GOT3 (cell line): ENCODE results near the gene MICALL2.

Experiments used
- DNase-seq: peaks from one replicate; lab custom pipeline; 2025; ENCODE audit warnings: mixed read lengths; lab: John Stamatoyannopoulos, UW

The MICALL2 gene

DNA sequence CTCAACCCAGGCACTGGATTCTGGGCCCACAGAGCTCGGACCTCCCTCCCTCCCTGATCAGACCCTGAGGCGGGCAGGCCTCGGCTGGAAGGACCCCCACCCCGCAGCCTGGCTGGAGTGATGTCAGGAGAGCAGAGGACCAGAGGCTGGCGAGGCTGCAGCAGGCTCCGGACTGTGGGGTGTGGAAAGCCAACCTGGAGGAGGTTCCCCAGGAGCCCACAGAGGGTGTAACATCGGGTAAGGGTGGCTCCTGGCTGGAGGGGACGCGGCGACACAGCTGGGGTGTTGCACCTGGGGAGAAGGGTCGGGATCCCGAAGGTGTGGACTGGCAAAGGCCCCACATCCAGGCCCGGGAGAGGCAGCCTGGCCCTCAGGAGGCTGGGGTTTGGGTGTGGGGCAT lies 8.9 kb upstream of the MICALL2 start:
- no peak for DNase-seq

DNA sequence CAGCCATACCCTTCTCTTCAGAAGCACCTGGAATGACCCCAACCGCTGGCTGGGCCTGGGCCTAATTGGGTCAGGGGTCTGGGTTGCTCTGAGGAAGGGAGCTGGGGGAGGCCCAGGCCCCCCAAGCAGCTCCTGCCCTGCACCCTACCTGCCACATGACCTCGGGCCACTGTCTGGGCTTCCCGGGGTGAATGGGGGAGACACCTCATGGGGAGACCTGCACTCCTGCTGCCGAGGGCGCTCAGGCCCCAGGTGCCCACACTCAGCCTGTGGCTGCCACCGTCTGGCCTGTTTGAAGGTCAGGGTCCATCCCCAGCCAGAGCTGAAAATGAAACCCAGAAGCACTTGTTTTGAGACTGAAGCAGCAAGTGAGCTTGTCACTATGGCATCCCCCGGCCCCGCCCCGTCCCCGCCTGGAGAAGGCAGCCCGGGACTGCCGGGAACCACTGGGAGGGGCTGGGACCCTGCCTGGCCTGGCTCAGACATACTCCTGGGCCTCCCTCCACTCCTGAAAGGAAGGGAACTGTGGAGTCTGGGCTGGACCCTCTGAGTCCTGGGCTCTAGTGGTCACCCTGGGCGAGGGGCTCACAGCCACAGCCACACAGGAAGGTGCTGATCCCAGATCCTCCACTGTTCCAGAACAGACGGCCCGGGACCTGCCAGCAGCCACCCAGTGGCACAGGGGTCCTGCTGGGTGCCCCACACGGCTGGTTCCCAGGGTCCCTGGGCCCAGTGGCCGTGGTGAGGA lies 7.4 kb upstream of the MICALL2 start:
- no peak for DNase-seq

DNA sequence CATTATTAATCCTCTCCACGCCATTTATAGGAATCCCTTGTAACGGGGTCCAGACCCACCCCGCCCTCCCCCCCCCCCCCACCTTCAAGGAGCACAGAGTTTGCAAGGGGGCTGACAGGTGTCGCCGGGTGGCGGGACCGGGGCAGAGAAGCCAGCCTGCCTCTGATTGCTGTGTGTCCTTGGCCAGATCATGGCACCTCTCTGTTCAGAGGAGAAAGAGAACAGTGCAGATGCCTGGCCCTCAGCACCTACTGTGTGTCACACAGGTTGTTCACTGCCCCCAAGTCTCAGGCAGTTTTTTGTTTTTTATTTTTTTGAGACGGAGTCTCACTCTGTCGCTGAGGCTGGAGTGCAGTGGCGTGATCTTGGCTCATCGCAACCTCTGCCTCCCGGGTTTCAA lies 5.4 kb upstream of the MICALL2 start:
- DNase-seq: no peak

DNA sequence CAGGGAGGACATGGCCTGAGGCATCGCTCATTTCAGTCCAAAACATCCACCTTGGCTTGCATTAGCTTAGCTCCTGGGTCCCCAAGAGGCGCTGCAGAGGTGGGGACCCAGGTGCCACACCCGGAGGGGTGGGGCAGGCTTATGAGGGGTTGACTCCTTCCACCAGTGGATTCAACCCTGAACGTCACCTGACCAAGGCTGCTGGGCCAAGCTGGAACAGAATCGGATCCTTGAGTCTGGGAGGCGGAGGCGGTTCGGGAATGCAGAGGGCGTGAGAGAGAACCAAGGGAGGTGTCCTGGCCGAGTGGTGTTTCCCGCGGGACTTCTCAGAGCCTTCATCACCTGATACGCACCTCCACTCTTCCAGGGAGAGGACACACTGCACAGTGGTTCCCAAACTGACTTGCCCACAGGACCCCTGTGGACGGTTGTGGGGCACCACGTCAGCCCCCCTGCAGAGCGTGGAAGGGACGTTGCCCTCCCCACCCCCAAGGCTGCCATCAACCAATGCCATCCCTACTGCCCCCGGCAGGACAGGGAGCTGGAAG lies 4.5 kb upstream of the MICALL2 start:
- DNase-seq: no peak

DNA sequence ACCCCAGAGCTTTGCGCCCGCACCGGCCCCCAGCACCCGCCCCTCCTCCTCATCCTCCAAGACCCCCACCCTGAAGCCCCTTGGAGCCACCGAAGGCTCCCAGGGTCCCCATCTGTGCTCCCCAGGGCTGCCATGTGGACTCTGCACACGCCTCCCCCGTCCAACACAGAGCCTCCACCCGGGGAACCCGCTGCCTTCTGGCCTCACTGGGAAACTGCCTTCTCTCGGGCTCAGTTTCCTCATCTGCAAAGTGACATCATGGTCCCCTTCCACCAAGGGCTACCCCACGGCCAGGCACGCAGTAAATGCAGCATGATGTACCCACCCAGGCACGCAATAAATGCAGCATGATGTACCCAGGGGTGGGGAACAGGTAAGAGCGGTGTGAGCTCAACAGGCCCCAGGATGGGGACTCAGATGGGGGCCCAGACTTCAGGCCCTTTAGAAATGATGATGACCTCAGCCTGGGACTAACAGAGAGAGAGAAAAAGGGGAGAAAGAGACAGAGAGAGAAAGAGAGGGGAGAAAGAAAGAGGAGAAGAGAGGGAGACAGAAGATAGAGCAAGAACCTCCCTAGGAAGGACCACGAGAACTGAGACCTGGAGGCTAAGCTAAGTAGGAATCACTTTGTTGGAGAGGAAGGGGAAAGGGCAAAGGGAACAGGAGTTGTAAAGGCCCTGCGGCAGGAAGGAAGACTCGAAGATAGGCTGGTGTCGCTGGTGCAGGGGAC lies 2.5 kb upstream of the MICALL2 start:
- DNase-seq: no peak

DNA sequence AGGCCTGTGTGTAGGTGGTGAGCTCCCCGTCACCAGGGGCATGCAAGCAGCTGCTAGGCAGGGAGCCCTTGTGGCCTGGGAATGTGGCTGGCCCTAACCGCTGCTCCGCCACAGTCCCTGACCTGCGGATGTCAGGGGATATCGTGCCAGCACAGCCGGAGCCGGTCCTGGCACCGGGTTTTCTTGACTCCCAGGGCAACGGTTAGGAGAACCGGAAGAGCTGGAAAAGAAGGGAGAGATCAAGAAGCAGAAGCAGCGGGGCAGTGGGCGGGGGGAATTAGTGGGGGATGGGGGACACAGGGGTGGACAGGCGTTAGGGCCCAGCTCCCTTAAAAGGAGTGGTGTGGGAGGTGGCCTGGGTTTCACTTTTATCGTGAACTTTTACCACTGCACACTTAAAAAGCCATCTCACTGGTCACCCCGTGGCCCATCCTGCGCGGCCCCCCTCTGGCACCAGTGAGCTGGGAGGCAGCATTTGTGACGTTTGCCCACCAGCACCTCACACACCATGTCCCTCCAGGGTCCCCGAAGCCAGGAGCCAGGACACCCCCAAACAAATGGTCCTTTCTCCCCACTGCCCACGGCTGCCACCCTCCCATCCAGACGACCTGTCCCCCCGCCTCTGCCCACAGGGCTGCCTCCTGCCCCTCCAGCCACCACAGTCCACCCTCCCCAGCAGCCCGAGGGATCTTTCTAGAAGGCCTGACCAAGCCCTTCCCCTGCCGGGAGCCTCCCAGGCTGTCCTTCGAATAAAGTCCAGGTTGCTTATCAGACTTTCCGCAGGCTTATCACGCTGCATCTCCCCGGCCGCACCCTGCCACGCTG lies 1.8 kb upstream of the MICALL2 start:
- no peak for DNase-seq

DNA sequence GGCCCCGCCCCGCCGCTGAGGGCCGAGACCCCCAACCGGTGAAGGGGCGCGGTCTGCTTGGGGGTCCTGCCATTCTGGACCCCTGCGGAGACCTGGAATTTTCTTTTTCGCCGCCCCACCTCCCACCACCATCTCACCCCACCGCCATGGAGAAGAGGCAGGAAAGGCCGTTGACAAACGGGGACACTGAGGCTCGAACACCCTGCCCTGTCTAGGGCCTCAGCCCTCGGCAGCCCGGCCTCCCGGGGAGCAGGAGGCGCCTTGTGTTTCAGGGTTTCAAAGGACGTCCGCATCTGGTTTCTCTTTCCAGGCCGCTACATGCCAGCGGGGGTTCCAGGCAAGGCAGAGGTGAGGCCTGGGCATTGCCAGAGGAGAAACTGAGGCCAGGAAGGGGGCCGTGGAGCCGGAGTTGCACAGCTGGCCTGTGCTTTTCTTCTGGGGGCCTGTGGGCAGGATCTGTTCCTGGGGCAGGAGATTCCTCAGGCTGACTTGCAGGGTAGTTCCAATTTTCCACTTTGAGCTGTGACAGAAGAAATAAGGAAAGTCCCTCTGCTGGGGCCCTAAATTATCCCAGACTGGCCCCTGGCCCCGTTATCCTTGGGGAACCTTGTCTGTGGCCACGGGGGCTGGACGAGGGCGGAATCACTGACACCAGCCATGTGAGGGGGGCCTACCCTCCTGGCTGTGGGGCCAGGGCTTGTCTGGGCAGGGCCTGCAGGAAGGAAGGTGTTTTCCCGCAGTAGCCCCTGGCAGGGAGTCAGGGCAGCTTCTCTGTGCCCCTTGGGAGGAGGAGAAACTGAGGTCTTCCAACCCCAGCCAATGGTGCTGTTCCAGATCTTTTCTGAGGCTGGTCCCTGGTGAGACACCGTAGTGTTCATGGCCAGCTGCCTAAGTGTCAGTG lies 900 bp upstream of the MICALL2 start:
- no peak for DNase-seq

DNA sequence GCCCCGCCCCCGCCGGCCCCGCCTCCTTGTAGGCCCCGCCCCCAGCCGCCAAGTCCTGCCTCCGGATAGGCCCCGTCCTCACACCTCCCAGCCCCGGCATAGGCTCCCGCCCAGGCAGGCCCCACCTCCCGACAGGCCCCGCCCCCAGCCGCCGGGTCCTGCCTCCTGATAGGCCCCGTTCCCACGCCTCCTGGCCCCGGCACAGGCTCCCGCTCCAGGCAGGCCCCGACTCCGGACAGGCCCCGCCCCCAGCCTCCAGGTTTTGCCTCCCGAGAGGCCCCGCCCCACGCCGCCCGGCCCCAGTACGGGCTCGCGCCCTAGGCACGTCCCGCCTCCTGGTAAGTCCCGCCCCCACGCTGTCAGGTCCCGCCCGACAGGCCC lies 232 bp upstream of the MICALL2 start:
- DNase-seq: peak; percentile 99

DNA sequence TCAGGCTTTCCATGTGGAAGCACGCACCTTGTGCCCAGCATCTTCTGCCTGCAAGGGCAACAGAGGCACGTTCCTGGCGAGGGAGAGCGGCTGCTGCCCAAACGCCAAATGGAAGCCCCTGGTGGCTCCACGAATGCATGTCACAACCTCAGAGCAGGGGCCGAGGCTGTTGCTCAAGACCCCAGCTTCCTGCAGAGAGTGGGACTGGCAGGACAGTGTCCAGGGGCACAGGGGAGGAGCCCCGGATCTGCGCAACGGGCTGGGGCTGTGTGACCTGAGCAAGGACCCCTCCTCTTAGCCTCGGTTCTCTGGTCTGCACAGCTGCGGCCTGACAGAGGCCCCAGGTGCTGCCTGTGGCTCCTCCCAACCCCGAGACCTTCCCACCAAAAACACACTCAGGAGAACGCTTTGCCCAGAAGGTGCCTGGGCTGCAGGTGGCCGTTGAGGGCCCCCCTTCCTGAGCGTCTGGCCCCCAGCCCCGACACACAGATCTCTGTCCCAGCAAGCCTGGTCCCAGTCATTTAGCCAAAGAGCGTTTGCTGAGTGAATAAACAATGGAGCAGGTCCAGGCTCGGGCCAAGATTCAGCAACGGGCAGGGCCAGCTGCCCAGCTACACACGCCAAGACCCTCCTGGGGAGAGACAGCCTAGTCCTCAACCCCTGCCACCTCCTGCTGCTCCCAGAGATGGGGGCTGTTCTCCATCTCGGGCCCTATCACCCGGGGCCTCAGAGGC lies 1.2 kb downstream of the MICALL2 start:
- no peak for DNase-seq

DNA sequence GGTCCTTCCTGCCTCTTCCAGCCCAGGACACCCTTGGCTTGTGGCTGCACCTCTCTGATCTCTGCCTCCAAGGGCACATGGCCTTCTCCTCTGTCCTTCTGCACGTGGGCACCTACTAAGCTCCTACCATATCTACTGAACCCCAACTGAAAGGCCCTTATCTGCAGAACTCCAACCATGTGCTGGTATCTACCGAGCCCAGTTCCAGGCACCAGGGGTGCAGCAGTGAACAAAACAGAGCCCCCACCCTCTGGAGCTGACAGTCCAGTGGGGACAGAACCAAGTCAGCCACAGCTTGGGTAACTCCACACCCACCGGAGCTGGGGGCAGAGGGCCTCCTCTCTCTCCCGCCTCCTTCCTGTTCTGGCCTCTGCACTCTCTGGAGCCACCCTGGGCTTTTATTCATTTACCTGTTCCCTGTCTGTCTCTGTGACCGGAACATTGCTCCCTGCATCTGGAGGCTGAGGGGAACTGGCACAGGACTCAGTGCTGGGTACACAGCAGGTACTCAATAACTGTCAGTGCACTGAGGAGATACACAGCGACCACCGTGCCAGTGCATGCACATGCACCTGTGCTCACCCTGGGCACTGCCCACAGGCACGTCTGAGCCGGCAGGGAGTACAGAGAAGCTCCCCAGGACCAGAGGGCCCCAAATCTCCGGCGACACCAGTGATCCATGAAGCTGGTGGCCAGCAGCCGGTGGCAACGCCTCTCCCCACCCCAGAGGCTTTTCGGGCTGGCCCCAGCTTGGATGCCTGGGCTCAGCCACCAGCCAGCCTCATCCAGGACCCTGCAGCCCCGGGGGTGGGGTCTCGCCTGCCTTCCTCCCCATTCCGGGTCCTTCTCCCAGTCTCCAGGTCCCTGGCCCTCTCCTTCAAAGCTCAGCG lies 2.0 kb downstream of the MICALL2 start:
- no peak for DNase-seq

DNA sequence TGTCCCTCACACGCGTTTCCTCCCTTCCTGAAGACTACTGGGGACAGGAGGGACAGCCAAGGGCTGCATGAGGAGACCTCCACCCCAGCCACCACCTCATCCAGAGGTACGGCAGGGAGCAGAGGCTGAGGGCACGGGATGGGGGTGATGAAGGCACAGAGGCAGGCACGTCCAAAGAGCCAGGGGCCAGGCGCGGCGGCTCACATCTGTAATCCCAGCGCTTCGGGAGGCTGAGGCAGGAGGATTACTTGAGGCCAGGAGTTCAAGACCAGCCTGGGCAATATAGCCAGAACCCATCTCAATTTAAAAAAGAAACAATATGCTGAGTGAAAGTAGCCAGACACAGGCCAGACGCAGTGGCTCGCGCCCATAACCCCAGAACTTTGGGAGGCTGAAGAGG lies 3.3 kb downstream of the MICALL2 start:
- DNase-seq: no peak

DNA sequence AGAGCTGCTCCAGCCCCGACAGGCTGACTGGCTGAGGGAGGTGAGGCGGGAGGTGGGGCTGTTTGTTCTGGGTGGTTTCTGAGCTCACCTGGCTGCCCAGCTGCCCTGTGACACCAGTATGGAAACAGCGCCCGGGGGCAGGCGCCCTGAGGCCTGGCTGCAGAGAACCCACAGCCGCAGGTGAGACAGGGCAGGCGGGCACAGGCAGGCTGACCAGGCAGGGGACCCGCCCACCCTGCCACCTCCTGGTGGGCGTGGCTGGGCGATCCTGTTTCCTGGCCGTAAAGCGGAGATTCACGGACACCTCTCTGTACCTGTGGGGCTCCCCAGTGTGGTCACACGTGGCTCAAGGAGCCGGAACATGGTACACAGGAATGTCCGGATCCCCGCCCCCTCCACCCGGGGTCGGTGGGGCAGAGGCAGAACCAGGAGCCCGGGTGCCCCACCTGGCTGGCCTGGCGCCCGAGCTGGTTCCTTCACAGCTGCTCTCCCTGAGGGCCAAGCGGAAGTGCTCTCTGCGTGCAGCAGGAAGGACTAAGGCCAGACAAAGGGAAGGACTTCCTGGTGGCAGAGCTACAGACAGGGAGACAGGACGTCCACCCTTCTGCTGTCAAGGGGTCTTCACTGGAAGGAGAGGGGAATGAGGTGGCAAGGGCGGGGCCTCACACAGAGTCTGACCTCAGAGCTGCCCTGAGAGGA lies 3.9 kb downstream of the MICALL2 start:
- DNase-seq: no peak

DNA sequence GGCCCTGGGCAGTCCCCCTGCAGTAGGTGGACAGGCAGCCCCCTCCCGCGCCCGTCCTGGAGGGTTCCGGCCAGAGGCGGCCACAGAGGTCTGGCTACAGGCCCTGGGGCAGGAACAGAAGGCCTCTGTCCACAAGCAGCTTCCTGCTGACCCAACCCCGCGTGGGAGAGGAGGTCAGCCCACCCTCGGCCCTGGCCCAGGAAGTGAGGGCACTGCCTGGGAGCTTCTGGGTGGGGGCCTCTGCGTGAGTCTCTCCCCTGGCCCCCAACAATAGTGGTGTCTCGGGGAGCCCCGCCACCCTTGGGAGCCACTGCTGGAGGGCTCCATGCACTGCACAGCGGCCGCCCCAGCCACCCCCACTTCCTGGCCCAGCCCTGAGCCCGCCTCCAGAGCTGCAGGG lies 4.7 kb downstream of the MICALL2 start:
- DNase-seq: no peak

DNA sequence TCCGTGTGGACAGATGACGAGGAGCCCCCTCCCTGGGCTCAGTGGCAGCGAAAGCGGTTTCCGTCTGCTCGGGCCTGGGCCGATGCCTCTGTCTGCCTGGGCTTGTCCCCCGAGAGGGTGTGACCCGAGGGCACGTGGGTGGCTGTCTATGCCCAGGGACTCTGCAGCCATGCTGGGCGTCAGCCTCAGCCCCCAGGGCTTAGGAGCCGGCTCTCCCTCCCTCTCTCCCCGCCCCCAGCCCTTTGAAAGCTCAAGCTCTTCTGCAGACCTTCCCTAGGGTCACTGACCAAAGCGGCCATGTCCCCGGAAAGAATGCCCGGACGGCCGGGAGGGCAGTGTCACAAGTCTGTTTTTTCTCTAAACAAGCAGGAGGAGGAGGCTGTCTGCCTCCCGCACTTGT lies 7.1 kb downstream of the MICALL2 start:
- no peak for DNase-seq

DNA sequence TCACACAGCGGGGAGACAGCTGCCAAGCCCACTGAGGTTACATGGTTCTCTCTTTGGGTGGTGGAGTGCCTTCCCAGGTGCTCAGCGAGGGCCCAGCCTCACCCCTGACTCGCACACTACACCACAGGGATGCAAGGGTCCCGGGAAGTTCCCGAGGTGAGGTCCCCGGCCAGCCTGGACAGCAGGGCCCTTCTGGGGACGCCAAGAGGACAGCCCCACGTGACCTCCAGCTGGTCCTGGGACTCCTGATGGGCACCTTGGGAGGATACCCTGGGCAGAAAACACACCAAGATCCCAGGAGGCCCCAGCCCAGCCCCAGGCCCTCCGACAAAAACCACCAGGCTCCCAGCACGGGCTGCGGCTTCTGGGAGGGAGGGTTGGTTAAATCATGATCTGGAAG lies 8.3 kb downstream of the MICALL2 start:
- DNase-seq: no peak

DNA sequence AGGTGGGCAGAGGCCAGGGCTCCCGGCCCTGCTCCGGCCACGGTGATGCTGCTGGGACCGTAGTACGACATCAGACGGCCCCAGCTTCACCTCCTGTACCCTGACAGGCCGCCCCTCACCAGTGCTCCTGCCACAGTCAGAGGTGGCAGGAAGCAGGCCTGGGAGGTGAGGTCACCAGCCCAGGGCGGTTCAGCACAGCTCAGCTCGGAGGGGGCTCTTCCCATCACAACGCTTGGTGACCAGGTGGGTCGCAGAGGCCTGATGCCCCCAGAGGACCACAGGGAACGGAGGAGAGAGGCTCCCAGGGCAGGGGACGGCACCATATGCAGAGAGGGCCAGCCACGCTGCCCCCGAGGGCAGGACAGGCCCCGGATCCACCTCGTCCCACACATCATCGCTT lies 8.8 kb downstream of the MICALL2 start:
- DNase-seq: no peak

DNA sequence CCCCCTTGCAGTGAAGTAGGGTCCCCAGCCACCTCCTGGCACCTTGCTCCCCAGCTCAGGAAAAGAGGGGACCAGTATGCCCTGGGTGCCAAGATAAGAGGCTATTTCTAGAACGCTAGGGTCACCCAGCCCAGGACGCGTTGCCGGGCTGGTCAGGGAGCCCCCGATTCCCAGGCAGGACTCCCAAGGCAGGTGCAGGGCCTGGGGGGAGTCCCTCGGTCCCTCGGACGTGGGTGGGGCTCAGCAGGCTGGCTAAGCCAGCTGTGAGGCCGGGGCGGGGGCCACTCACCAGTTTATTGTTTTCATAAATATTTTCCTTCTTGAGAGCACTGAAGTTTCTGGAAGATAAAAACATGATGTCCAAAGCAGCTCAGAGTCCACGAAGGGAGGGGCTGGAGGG lies 9.3 kb downstream of the MICALL2 start:
- DNase-seq: no peak

DNA sequence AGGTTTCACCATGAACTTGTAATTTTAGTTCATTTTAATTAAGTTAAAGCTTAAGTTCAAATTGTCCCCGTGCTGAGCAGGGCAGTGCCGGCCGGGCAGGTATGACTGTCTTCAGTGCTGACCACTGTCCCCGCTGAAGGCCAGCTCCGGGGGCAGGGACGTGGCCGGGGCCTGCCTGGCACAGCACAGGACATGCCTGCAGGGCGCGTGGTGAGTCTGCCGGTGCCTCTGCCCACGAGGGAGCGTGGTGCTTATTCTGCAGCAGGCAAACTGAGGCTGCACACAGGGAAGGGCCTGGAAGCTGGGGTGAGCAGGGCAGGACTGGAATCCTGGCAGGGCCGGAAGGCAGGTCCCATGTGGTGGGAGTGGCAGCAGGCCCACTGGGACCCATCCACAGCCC lies 9.8 kb downstream of the MICALL2 start:
- DNase-seq: no peak

DNA sequence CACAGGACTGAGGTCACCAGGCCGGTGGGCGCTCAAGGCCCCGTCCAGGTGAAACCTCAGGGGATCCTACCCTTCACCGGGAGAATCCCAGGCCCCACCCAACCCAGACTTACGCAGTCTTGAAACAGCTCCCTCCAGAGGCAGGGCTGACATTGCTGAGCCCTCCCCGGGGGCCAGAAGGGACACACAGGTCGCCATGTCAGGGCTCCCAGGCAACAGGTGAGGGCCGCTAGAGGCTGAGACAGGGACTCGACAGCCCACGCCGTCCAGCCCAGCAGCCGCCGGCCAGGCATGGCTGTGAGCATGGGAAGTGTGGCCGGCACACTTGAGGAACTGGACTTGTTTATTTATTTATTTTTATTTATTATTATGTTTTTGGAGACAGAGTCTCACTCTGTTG lies 10.3 kb downstream of the MICALL2 start:
- no peak for DNase-seq
